H1 (cell line): ENCODE results near the gene RTCB. TPM values are rescaled to one million over a fixed set of nuclear protein-coding genes. Genes with fewer than 3 reads are reported as not detected.

ENCODE experiments used
- CTCF ChIA-PET: fragments of 300-600 bp; sonication (Branson Sonifier 250); formaldehyde crosslinking; loops from one replicate; lab custom pipeline; 2021; ENCODE audit not compliant: partially characterized antibody; lab: Charles Lee
- POLR2A ChIA-PET: fragments of 300-600 bp; sonication (Branson Sonifier 250); formaldehyde crosslinking; loops from one replicate; lab custom pipeline; 2021; ENCODE audit warnings: inconsistent platforms; ENCODE audit not compliant: partially characterized antibody; lab: Charles Lee
- DNase-seq, 2 experiments: peaks; one replicate each; pipeline versions ENCODE4 v3.0.0 to v3.0.0-alpha.2; 2010 to 2022; ENCODE audit warnings: low spot score in 2 of 2, low read depth in 1 of 2, mixed read lengths in 1 of 2
- FAIRE-seq: peaks from 2 replicates; lab custom pipeline; 2011; peaks lifted over from hg19 to GRCh38; lab: Jason Lieb, UNC
- H2AFZ ChIP-seq: 2 replicates; pipeline ENCODE4 v1.8.1; 2012; ENCODE audit warnings: low read length, inconsistent platforms
- H2AK5ac ChIP-seq: 2 replicates; pipeline ENCODE4 v1.6.1; 2013; ENCODE audit warnings: low read depth, low read length
- H2BK120ac ChIP-seq: replicated peaks from 2 replicates; pipeline ENCODE3; 2013; ENCODE audit warnings: low read depth, low read length, inconsistent platforms
- H2BK12ac ChIP-seq: 2 replicates; pipeline ENCODE4 v1.6.1; 2013; ENCODE audit warnings: low read depth, low read length
- H2BK15ac ChIP-seq: 2 replicates; pipeline ENCODE4 v1.6.1; 2013; ENCODE audit warnings: low read length
- H2BK20ac ChIP-seq: 2 replicates; pipeline ENCODE4 v1.6.1; 2013; ENCODE audit warnings: low read length
- H2BK5ac ChIP-seq: 2 replicates; pipeline ENCODE4 v1.6.1; 2013; ENCODE audit warnings: low read depth, low read length
- H3K14ac ChIP-seq: 2 replicates; pipeline ENCODE4 v1.6.1; 2013; ENCODE audit warnings: inconsistent platforms; ENCODE audit not compliant: insufficient read length
- H3K18ac ChIP-seq: 2 replicates; pipeline ENCODE4 v1.6.1; 2013; ENCODE audit warnings: low read length; ENCODE audit errors: extremely low read depth
- H3K23ac ChIP-seq: 2 replicates; pipeline ENCODE4 v1.6.1; 2013; ENCODE audit warnings: inconsistent platforms; ENCODE audit not compliant: insufficient read length
- H3K23me2 ChIP-seq: 2 replicates; pipeline ENCODE4 v1.6.1; 2013; ENCODE audit warnings: low read depth, low read length
- H3K27ac ChIP-seq: 2 replicates; pipeline ENCODE4 v1.6.1; 2011; ENCODE audit warnings: low read depth, low read length, inconsistent platforms
- H3K27me3 ChIP-seq, 4 experiments: replicated peaks in 1 of 4; 1 replicate in 1 of 4; 2 replicates in 3 of 4; pipeline versions ENCODE4 v1.6.1 to v1.8.1; 2011 to 2013; ENCODE audit warnings: low read length in 3 of 4, mild to moderate bottlenecking in 3 of 4, inconsistent platforms in 2 of 4, mixed read lengths in 2 of 4, moderate library complexity in 1 of 4; ENCODE audit not compliant: control insufficient read depth in 3 of 4, insufficient read depth in 3 of 4; ENCODE audit errors: extremely low read depth in 1 of 4
- H3K36me3 ChIP-seq, 4 experiments: 2 replicates each; pipeline versions ENCODE4 v1.6.1 to v1.8.1; 2011 to 2013; ENCODE audit warnings: mild to moderate bottlenecking in 4 of 4, low read length in 3 of 4, moderate library complexity in 2 of 4, control low read depth in 1 of 4, inconsistent platforms in 1 of 4; ENCODE audit not compliant: insufficient read depth in 4 of 4, control insufficient read depth in 2 of 4
- H3K4ac ChIP-seq: replicated peaks from 2 replicates; pipeline ENCODE3; 2013; ENCODE audit warnings: low read length, low read depth, mixed read lengths, inconsistent platforms; ENCODE audit not compliant: insufficient read length
- H3K4me1 ChIP-seq, 4 experiments: replicated peaks in 1 of 4; 1 replicate in 1 of 4; 2 replicates in 3 of 4; pipeline versions ENCODE4 v1.6.1 to v1.8.1; 2011 to 2013; ENCODE audit warnings: low read length in 3 of 4, inconsistent platforms in 2 of 4, mixed read lengths in 1 of 4; ENCODE audit not compliant: insufficient read depth in 4 of 4, control insufficient read depth in 3 of 4
- H3K4me2 ChIP-seq, 2 experiments: 2 replicates each; pipeline versions ENCODE4 v1.6.1 to v1.8.1; 2011 to 2013; ENCODE audit warnings: low read depth in 2 of 2, low read length in 2 of 2, control low read depth in 1 of 2, inconsistent platforms in 1 of 2, mild to moderate bottlenecking in 1 of 2; ENCODE audit not compliant: insufficient read depth in 1 of 2
- H3K4me3 ChIP-seq, 4 experiments: fragments of 200-600, 300-600 bp in 1 of 4; sonication (generic), shearing (Covaris generic), sonication (Bioruptor Twin) in 1 of 4; 2 replicates each; pipeline versions ENCODE4 v1.5.1 to v1.8.1; 2011 to 2016; ENCODE audit warnings: low read length in 4 of 4, low read depth in 3 of 4, control low read depth in 2 of 4, inconsistent platforms in 2 of 4, mild to moderate bottlenecking in 2 of 4, mixed read lengths in 1 of 4, moderate library complexity in 1 of 4; ENCODE audit not compliant: insufficient read depth in 2 of 4; ENCODE audit errors: extremely low read depth in 1 of 4
- H3K56ac ChIP-seq: replicated peaks from 2 replicates; pipeline ENCODE3; 2013; ENCODE audit warnings: low read depth, mild to moderate bottlenecking, mixed read lengths, low read length, inconsistent platforms; ENCODE audit not compliant: insufficient read length
- H3K79me1 ChIP-seq: 2 replicates; pipeline ENCODE4 v1.6.1; 2013; ENCODE audit warnings: low read depth, low read length, control low read depth
- H3K79me2 ChIP-seq, 2 experiments: 2 replicates each; pipeline versions ENCODE4 v1.6.1 to v1.8.1; 2012 to 2013; ENCODE audit warnings: low read length in 2 of 2, mild to moderate bottlenecking in 2 of 2, inconsistent platforms in 1 of 2; ENCODE audit not compliant: insufficient read depth in 2 of 2, control insufficient read depth in 1 of 2
- H3K9ac ChIP-seq, 4 experiments: replicated peaks in 1 of 4; 1 replicate in 1 of 4; 2 replicates in 3 of 4; pipeline versions ENCODE4 v1.6.1 to v1.8.1; 2011 to 2013; ENCODE audit warnings: low read depth in 3 of 4, low read length in 3 of 4, control low read depth in 2 of 4, mild to moderate bottlenecking in 2 of 4, moderate library complexity in 2 of 4, inconsistent platforms in 1 of 4; ENCODE audit errors: extremely low read depth in 1 of 4
- H3K9me3 ChIP-seq, 2 experiments: 2 replicates each; pipeline versions ENCODE4 v1.6.1 to v1.8.1; 2012 to 2013; ENCODE audit warnings: mild to moderate bottlenecking in 2 of 2, moderate library complexity in 2 of 2, control low read depth in 1 of 2, inconsistent platforms in 1 of 2, low read depth in 1 of 2, low read length in 1 of 2, mixed read lengths in 1 of 2; ENCODE audit not compliant: insufficient read depth in 2 of 2
- H4K20me1 ChIP-seq, 2 experiments: replicated peaks in 1 of 2; 2 replicates each; pipeline versions ENCODE3 to v1.8.1; 2011 to 2013; ENCODE audit warnings: inconsistent platforms in 2 of 2, low read length in 2 of 2, mild to moderate bottlenecking in 1 of 2; ENCODE audit not compliant: insufficient read depth in 2 of 2, control insufficient read depth in 1 of 2
- H4K5ac ChIP-seq: 2 replicates; pipeline ENCODE4 v1.6.1; 2013; ENCODE audit warnings: low read length, low read depth, mixed read lengths, inconsistent platforms; ENCODE audit not compliant: insufficient read length
- H4K8ac ChIP-seq: 2 replicates; pipeline ENCODE4 v1.8.0; 2013; ENCODE audit warnings: mild to moderate bottlenecking, moderate library complexity, low read length, inconsistent platforms; ENCODE audit not compliant: insufficient read depth; ENCODE audit errors: extremely low read depth
- H4K91ac ChIP-seq: replicated peaks from 2 replicates; pipeline ENCODE3; 2013; ENCODE audit warnings: low read length, mixed read lengths, inconsistent platforms; ENCODE audit not compliant: insufficient read length
- BRCA1 ChIP-seq: IDR thresholded peaks from 2 replicates; pipeline ENCODE4 v1.6.1; 2012; ENCODE audit warnings: low read depth, low read length, improper control_type of control experiment
- GABPA ChIP-seq: IDR thresholded peaks from 2 replicates; pipeline ENCODE4 v1.6.1; 2011; ENCODE audit warnings: mild to moderate bottlenecking, low read length, moderate library complexity, borderline replicate concordance; ENCODE audit not compliant: insufficient read depth
- RFX5 ChIP-seq: IDR thresholded peaks from 2 replicates; pipeline ENCODE4 v1.6.1; 2011; ENCODE audit warnings: low read depth, low read length, improper control_type of control experiment, borderline replicate concordance
- WGBS, 2 experiments: shearing (Covaris generic) in 1 of 2; methylation state at CpG; one replicate each; pipeline versions ENCODE4 v1.1.6 to v1.1.7; 2013 to 2015; ENCODE audit warnings: low lambda C conversion rate in 2 of 2, mixed read lengths in 2 of 2, inconsistent platforms in 1 of 2, low coverage in 1 of 2, missing lambda C conversion rate in 1 of 2; ENCODE audit not compliant: insufficient replicate concordance in 2 of 2, insufficient coverage in 1 of 2, insufficient read length in 1 of 2; ENCODE audit errors: extremely low coverage in 1 of 2, missing lambda C conversion rate in 1 of 2; 5-methylcytosine and 5-hydroxymethylcytosine counted together
- polyA plus RNA-seq, 7 experiments: library from polyadenylated mRNA; depleted of rRNA in 3 of 7; stranded (reverse) in 5 of 7; unstranded in 2 of 7; fragments of >200 nt in 5 of 7; fragments of 200-250 nt in 2 of 7; gene quantifications; 1 replicate in 5 of 7; 2 replicates in 1 of 7; 4 replicates in 1 of 7; pipeline versions ENCODE4 v1.2.1 to v1.2.3, GENCODE V29; 2011 to 2013; ENCODE audit warnings: missing spikeins in 2 of 7, mixed read lengths in 2 of 7
- total RNA-seq: library from RNA; stranded (reverse); fragmentation: NEBNext Ultra II Directional; extraction: Animal tissue kit (Norgen Biotek cat#: 25700); gene quantifications from 2 replicates; pipeline ENCODE4 v1.2.1, GENCODE V29; 2021

RTCB gene
- total and polyA plus RNA-seq, 2 of the 8 experiments (the other 6 are each of a cell fraction or from before 2014, with no cell fraction given): 104 to 114 TPM

DNA sequence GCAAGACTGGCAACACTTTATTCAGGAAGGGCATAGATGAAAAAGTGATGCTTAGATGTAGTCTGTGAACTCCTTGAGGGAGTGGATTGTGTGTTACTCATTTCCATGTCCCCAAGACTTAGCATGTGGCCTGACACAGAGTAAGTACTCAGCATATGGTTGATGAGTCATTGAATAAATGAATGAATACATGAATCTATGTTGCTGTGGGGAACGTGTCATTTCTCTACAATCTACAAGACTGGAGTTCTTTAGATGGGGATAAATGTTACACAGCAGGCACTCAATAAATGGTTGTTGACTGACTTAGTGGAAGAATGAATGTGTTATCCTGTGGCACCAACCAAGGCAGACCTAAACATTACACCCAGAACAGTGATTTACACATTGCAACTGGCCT lies 34.3 kb upstream of the RTCB start:
- CTCF ChIA-PET: interaction anchor here (0.8 to 2.8 kb wide), 4 partner anchors 17 to 469 kb away, joined by 3 to 10 read pairs (median 4); partner anchors contain the start of gene RTCB
- Histone ChIP-seq H3K4me1 (no peaks in the 10 kb centered on the region), H3K79me1 (no peaks in the 10 kb centered on the region; the same call in 1 of the 2 replicates), H3K9ac (no peak overlapping the region), H3K27ac (no peak overlapping the region), H3K27me3 (peaks cover 0 to 16% (median 6%) of the 10 kb centered on the region in 4 experiments; a peak in 3 of 7 replicates), H4K5ac (no peak overlapping the region), H3K18ac (no peak overlapping the region), H2AK5ac (no peak overlapping the region), H3K23me2 (no peaks in the 10 kb centered on the region), H4K8ac (no peak overlapping the region), H4K20me1 (no peaks in the 10 kb centered on the region), H3K14ac (no peak overlapping the region), H3K79me2 (no peaks in the 10 kb centered on the region), H3K56ac (no peak overlapping the region), H3K4me2 (no peak overlapping the region), H2BK20ac (no peak overlapping the region), H2BK5ac (no peak overlapping the region), H2BK15ac (no peak overlapping the region), H4K91ac (no peak overlapping the region), H2BK120ac (no peak overlapping the region), H3K4me3 (no peak overlapping the region), H2BK12ac (no peak overlapping the region), H3K4ac (no peak overlapping the region), H3K36me3 (no peaks in the 10 kb centered on the region), H2AFZ (no peak overlapping the region), H3K23ac (no peak overlapping the region), H3K9me3 (no peaks in the 10 kb centered on the region)
- no peak for FAIRE-seq
- TF ChIP-seq GABPA (no peak), RFX5 (no peak), BRCA1 (no peak)
- DNase-seq: no peak
- WGBS, 2 experiments: 71% methylated on average over 1 of the region's 1 CpG; no CpG with 5 or more reads in 1 of the 2 experiments
- POLR2A ChIA-PET: no interaction called here
